Loucy (cell line): Measurements from ENCODE around the gene HBS1L.

Experiments
- H2AFZ ChIP-seq: fragments of 200-600 bp; sonication (generic); 2 replicates; pipeline ENCODE4 v1.6.0; 2016; ENCODE audit warnings: antibody characterized with exemption, mild to moderate bottlenecking, low read length, moderate library complexity
- H3F3A ChIP-seq: fragments of 200-600 bp; 2 replicates; pipeline ENCODE4 v1.6.0; 2016; ENCODE audit warnings: antibody characterized with exemption, low read depth, mild to moderate bottlenecking
- H3K27me3 ChIP-seq: fragments of 200-600 bp; sonication (generic); 2 replicates; pipeline ENCODE4 v1.6.1; 2014; ENCODE audit warnings: low read length, mild to moderate bottlenecking; ENCODE audit not compliant: insufficient read depth, poor library complexity, severe bottlenecking
- H3K36me3 ChIP-seq: fragments of 200-600 bp; sonication (generic); 2 replicates; pipeline ENCODE4 v1.6.1; 2016; ENCODE audit warnings: low read length; ENCODE audit not compliant: insufficient read depth
- H3K4me1 ChIP-seq: fragments of 200-600 bp; sonication (generic); 2 replicates; pipeline ENCODE4 v1.5.1; 2014; ENCODE audit warnings: low read length, mild to moderate bottlenecking; ENCODE audit not compliant: insufficient read depth, poor library complexity, severe bottlenecking
- H3K4me2 ChIP-seq: fragments of 200-600 bp; sonication (generic); 2 replicates; pipeline ENCODE4 v1.6.0; 2014; ENCODE audit warnings: antibody characterized with exemption, low read length, low read depth, mild to moderate bottlenecking; ENCODE audit not compliant: poor library complexity, severe bottlenecking
- H3K4me3 ChIP-seq: fragments of 200-600 bp; sonication (generic); 2 replicates; pipeline ENCODE4 v1.5.1; 2014; ENCODE audit warnings: low read length, mild to moderate bottlenecking, mixed read lengths; ENCODE audit not compliant: poor library complexity, severe bottlenecking
- H3K79me2 ChIP-seq: fragments of 200-600 bp; sonication (generic); 2 replicates; pipeline ENCODE4 v1.6.1; 2014; ENCODE audit warnings: low read length; ENCODE audit not compliant: insufficient read depth
- H3K9ac ChIP-seq: fragments of 200-600 bp; sonication (generic); 2 replicates; pipeline ENCODE4 v1.6.0; 2014; ENCODE audit warnings: mild to moderate bottlenecking, low read depth, low read length, moderate library complexity; ENCODE audit not compliant: poor library complexity, severe bottlenecking
- H3K9me2 ChIP-seq: fragments of 200-600 bp; sonication (generic); replicated peaks from 2 replicates; pipeline ENCODE4 v1.6.1; 2016; ENCODE audit warnings: low read depth, low read length, mixed read lengths
- H3K9me3 ChIP-seq: fragments of 200-600 bp; sonication (generic); 2 replicates; pipeline ENCODE4 v1.6.1; 2014; ENCODE audit warnings: mild to moderate bottlenecking, antibody characterized with exemption, low read length, low read depth; ENCODE audit not compliant: insufficient read depth
- H4K20me1 ChIP-seq: fragments of 200-600 bp; sonication (generic); 2 replicates; pipeline ENCODE4 v1.6.0; 2014; ENCODE audit warnings: antibody characterized with exemption, low read length, mild to moderate bottlenecking; ENCODE audit not compliant: insufficient read depth, poor library complexity, severe bottlenecking
- CTCF ChIP-seq: fragments of 200-600 bp; sonication (generic); conservative IDR thresholded peaks from 2 replicates; pipeline ENCODE4 v1.5.1; 2014; ENCODE audit warnings: mild to moderate bottlenecking, antibody characterized with exemption, low read length
- EZH2phosphoT487 ChIP-seq: fragments of 200-600 bp; IDR thresholded peaks from 2 replicates; pipeline ENCODE4 v1.6.1; 2018; ENCODE audit warnings: antibody characterized with exemption, mild to moderate bottlenecking, moderate library complexity, borderline replicate concordance

The HBS1L gene

GRCh38 chr6:135021310-135022049 lies 33.1 kb downstream of the HBS1L start:
- peak overlapping the region; percentile 48 for H3K4me2 ChIP-seq
- peak overlapping the region; percentile 3 for H3K9ac ChIP-seq
- H2AFZ ChIP-seq, result no peak overlapping the region
- peaks cover 10% of the 10 kb centered on the region for H4K20me1 ChIP-seq
- H3K9me3 ChIP-seq, result no peaks in the 10 kb centered on the region
- H3K27me3 ChIP-seq, result no peaks in the 10 kb centered on the region
- H3F3A ChIP-seq, result no peaks in the 10 kb centered on the region
- peaks cover 57% of the 10 kb centered on the region for H3K79me2 ChIP-seq
- no peaks in the 10 kb centered on the region; the same call in 1 of the 2 replicates for H3K36me3 ChIP-seq
- no peaks in the 10 kb centered on the region for H3K9me2 ChIP-seq
- H3K4me1 ChIP-seq, result peaks cover 35% of the 10 kb centered on the region
- peak overlapping the region; percentile 32 for H3K4me3 ChIP-seq
- TF ChIP-seq EZH2phosphoT487 (no peak), CTCF (no peak)

GRCh38 chr6:135018941-135019340 lies 35.7 kb downstream of the HBS1L start:
- Histone ChIP-seq H3K9me3 (no peaks in the 10 kb centered on the region), H3K4me3 (no peak overlapping the region), H3K27me3 (no peaks in the 10 kb centered on the region), H3K9ac (no peak overlapping the region), H2AFZ (no peak overlapping the region), H3K79me2 (peaks cover 56% of the 10 kb centered on the region), H3K4me2 (no peak overlapping the region), H3F3A (peaks cover 4% of the 10 kb centered on the region), H3K9me2 (no peaks in the 10 kb centered on the region), H3K4me1 (peaks cover 41% of the 10 kb centered on the region), H4K20me1 (peaks cover 10% of the 10 kb centered on the region), H3K36me3 (no peaks in the 10 kb centered on the region)
- TF ChIP-seq CTCF, result no peak
- no peak for TF ChIP-seq EZH2phosphoT487

GRCh38 chr6:135018052-135018451 lies 36.6 kb downstream of the HBS1L start:
- H2AFZ ChIP-seq, result no peak overlapping the region
- H3K4me2 ChIP-seq, result no peak overlapping the region
- no peak overlapping the region for H3K4me3 ChIP-seq
- H3K4me1 ChIP-seq, result peaks cover 50% of the 10 kb centered on the region
- H3K9ac ChIP-seq, result no peak overlapping the region
- peaks cover 7% of the 10 kb centered on the region for H3F3A ChIP-seq
- no peaks in the 10 kb centered on the region for H3K36me3 ChIP-seq
- no peaks in the 10 kb centered on the region for H3K27me3 ChIP-seq
- peaks cover 10% of the 10 kb centered on the region for H4K20me1 ChIP-seq
- H3K9me2 ChIP-seq, result no peaks in the 10 kb centered on the region
- H3K79me2 ChIP-seq, result peaks cover 60% of the 10 kb centered on the region
- no peak for TF ChIP-seq CTCF
- H3K9me3 ChIP-seq, result no peaks in the 10 kb centered on the region
